Testis (tissue), 3 donors: ENCODE results near the gene SIGLEC1. TPM values are rescaled to one million over a fixed set of nuclear protein-coding genes. Genes with fewer than 3 reads are reported as not detected.

ENCODE experiments used
- DNase-seq: peaks from one replicate; pipeline ENCODE4 v3.0.0-alpha.2; 2019
- H3K27ac ChIP-seq, 2 donors: fragments of 200-600 bp; sonication (generic); one replicate each; pipeline ENCODE4 v1.5.1; 2019
- H3K27me3 ChIP-seq: fragments of 200-600 bp; sonication (generic); one replicate; pipeline ENCODE4 v1.5.1; 2019
- H3K36me3 ChIP-seq: fragments of 200-600 bp; sonication (generic); one replicate; pipeline ENCODE4 v1.5.1; 2017; ENCODE audit warnings: low read depth; ENCODE audit errors: missing control alignments
- H3K4me1 ChIP-seq: fragments of 200-600 bp; sonication (generic); one replicate; pipeline ENCODE4 v1.5.1; 2019
- H3K4me3 ChIP-seq, 2 donors: fragments of 200-600 bp; sonication (generic); one replicate each; pipeline ENCODE4 v1.5.1; 2017 to 2019
- H3K9me3 ChIP-seq: fragments of 200-600 bp; sonication (generic); one replicate; pipeline ENCODE4 v1.5.1; 2017
- POLR2A ChIP-seq: fragments of 450-650 bp; IDR thresholded peaks from one replicate; pipeline ENCODE4 v1.6.1; 2017; ENCODE audit warnings: antibody characterized with exemption, mild to moderate bottlenecking, moderate library complexity
- WGBS, 2 donors: methylation state at CpG; one replicate each; pipeline ENCODE4 v1.1.5; 2018; 5-methylcytosine and 5-hydroxymethylcytosine counted together
- intact Hi-C: fragments of 100-400 bp; cut with DNase I; formaldehyde crosslinking; loops from one replicate; pipeline ENCODE4 v1.15.1; 2023; ENCODE audit warnings: low total_unique reads
- polyA plus RNA-seq: library from polyadenylated mRNA; stranded (reverse); fragments of 350-450 nt; fragmentation: Illumina TruSeq; extraction: RNeasy Lipid Tissue Mini Kit (QIAGEN cat#74804); gene quantifications from one replicate; pipeline ENCODE4 v1.2.3, GENCODE V29; 2014; ENCODE audit warnings: low read depth, low replicate concordance; ENCODE audit not compliant: insufficient read depth
- total RNA-seq, 2 donors: library from RNA; depleted of rRNA; stranded (reverse); fragments of >200 nt; gene quantifications; one replicate each; pipeline ENCODE4 v1.2.3, GENCODE V29; 2016
- TF ChIP-seq, protein P1 (sequence below), 3 experiments: fragments of 450-650 bp in 2 of 3; fragments of 200-600 bp in 1 of 3; sonication (generic) in 1 of 3; IDR thresholded peaks; one replicate each; pipeline ENCODE4 v1.5.1; 2016 to 2019; ENCODE audit warnings: antibody characterized with exemption in 3 of 3, mild to moderate bottlenecking in 2 of 3, moderate library complexity in 1 of 3

SIGLEC1 gene
- total and polyA plus RNA-seq, 3 donors from 2014 or later, result 4.3 to 9.4 (median 6.6) TPM

- no peak for DNase-seq
- H3K4me1 ChIP-seq, result no peaks in the 10 kb centered on the region
- no peak overlapping the region for H3K4me3 ChIP-seq
- TF ChIP-seq, protein P1, sequence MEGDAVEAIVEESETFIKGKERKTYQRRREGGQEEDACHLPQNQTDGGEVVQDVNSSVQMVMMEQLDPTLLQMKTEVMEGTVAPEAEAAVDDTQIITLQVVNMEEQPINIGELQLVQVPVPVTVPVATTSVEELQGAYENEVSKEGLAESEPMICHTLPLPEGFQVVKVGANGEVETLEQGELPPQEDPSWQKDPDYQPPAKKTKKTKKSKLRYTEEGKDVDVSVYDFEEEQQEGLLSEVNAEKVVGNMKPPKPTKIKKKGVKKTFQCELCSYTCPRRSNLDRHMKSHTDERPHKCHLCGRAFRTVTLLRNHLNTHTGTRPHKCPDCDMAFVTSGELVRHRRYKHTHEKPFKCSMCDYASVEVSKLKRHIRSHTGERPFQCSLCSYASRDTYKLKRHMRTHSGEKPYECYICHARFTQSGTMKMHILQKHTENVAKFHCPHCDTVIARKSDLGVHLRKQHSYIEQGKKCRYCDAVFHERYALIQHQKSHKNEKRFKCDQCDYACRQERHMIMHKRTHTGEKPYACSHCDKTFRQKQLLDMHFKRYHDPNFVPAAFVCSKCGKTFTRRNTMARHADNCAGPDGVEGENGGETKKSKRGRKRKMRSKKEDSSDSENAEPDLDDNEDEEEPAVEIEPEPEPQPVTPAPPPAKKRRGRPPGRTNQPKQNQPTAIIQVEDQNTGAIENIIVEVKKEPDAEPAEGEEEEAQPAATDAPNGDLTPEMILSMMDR (IDR thresholded peaks at IDR 0.05), result no peak
- TF ChIP-seq POLR2A, result no peak
- WGBS, 2 donors, result 50 to 73% methylated on average over 2 of the region's 2 CpGs
- H3K27me3 ChIP-seq, result no peaks in the 10 kb centered on the region
- no peaks in the 10 kb centered on the region for H3K36me3 ChIP-seq
- no peak overlapping the region for H3K27ac ChIP-seq
- intact Hi-C loops, result no loop called here
- H3K9me3 ChIP-seq, result no peaks in the 10 kb centered on the region
These were observed 35.1 kb upstream of the SIGLEC1 start for GRCh38 chr20:3747471-3747870.

GRCh38 chr20:3745686-3746173, 33.3 kb upstream of the SIGLEC1 start:
- Histone ChIP-seq H3K4me3 (peak overlapping the region in 1 of 2 donors; percentile 26), H3K36me3 (no peaks in the 10 kb centered on the region), H3K27me3 (no peaks in the 10 kb centered on the region), H3K9me3 (no peaks in the 10 kb centered on the region), H3K27ac (no peak overlapping the region), H3K4me1 (no peaks in the 10 kb centered on the region)
- intact Hi-C loops, result no loop called here
- no peak for DNase-seq
- WGBS, 2 donors, result 51 to 63% methylated on average over 11 of the region's 11 CpGs
- TF ChIP-seq, protein P1 (IDR thresholded peaks at IDR 0.05), result no peak
- no peak for TF ChIP-seq POLR2A

DNA sequence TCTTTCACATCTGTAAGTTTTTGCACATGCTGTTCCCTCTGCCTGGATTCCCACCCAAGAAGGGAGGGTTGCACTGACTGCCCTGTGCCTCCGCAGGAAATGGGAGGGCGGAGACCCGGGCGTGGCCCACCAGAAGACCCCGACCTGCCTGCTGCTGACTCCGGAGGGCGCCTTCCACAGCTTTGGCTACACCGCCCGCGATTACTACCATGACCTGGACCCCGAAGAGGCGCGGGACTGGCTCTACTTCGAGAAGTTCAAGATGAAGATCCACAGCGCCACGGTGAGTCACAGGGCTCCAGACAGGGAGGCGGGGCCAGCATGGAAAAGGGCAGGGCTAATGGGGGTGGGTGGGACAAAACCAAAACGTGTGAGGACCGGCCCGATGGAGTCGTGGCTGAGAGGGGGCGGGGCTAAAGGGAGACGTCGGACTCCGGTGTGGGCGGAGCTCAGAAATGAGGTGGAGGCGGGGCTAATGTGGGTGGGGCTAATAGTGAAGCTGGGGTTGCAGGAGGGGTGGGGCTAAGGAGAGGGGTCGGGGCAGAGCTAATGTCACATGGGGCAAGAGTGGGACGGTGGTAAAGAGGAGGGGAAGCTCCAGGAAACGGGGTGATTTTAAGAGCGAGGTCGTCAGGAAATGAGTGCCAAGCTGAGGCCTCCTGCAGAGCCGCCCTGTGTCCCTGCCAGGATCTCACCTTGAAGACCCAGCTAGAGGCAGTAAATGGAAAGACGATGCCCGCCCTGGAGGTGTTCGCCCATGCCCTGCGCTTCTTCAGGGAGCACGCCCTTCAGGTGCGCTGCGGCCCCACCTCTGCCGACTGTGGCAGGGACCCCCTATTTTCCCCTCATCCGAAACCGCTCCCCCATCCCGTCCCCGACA, 32.6 kb upstream of the SIGLEC1 start:
- no peak overlapping the region for H3K27ac ChIP-seq
- no peaks in the 10 kb centered on the region for H3K36me3 ChIP-seq

DNA sequence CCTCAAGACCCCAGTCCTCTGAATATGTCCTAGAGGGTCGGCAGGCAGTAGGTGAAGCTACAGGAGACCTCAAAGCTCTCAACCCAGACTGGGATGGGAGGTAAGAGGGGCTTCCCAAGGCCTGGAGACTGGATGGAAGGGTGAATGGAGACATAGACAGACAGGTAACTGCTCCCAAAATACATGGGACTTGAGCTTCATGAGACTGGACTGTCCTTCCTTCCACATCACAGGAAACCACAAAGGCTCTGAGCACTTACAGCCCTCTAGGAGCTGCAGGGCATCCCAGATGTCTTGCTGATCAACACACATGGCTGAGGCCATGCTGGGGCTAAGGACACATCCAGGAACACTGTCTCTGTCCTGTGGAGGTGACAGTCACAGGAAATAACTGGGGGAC, 31.6 kb upstream of the SIGLEC1 start:
- no peaks in the 10 kb centered on the region for H3K9me3 ChIP-seq
- intact Hi-C loops, result no loop called here
- H3K27ac ChIP-seq, result no peak overlapping the region
- peaks cover 7% of the 10 kb centered on the region for H3K4me1 ChIP-seq
- no peaks in the 10 kb centered on the region for H3K36me3 ChIP-seq
- no peak overlapping the region for H3K4me3 ChIP-seq
- TF ChIP-seq, protein P1 (IDR thresholded peaks at IDR 0.05), result no peak
- TF ChIP-seq POLR2A, result no peak
- WGBS, 2 donors, result 84 to 100% methylated on average over 1 of the region's 1 CpG
- no peaks in the 10 kb centered on the region for H3K27me3 ChIP-seq
- DNase-seq, result no peak

More for the DNA sequence above, 32.6 kb upstream of the SIGLEC1 start:
- Histone ChIP-seq H3K27me3 (no peaks in the 10 kb centered on the region), H3K9me3 (no peaks in the 10 kb centered on the region), H3K4me1 (no peaks in the 10 kb centered on the region), H3K4me3 (peak overlapping the region; percentile 26)
- TF ChIP-seq, protein P1 (IDR thresholded peaks at IDR 0.05), result no peak
- no peak for TF ChIP-seq POLR2A
- intact Hi-C loops, result no loop called here
- WGBS, 2 donors, result 40 to 45% methylated on average over 33 to 45 of the region's 45 CpGs
- peak; percentile 78 for DNase-seq
